RWPE2 (cell line): ENCODE measurements around the gene INPP5A.
"Not testable (repeated sequence)": the region's sequence is repeated elsewhere in the genome, so short reads cannot be mapped to it uniquely, and the experiment has no call there.

ENCODE experiments used
- ATAC-seq: fragments of 200-7000 bp; cut with Tn5 transposase; 3 replicates; pipeline ENCODE4 v1.9.1; 2021; ENCODE audit warnings: low read depth
- DNase-seq: peaks from one replicate; pipeline ENCODE4 v3.0.0-alpha.2; 2020; ENCODE audit warnings: low spot score
- H3K27ac ChIP-seq: fragments of 450-650 bp; 2 replicates; pipeline ENCODE4 v1.5.1; 2017; ENCODE audit warnings: mild to moderate bottlenecking; ENCODE audit not compliant: poor library complexity, severe bottlenecking
- H3K27me3 ChIP-seq: fragments of 250-450 bp; sonication (Bioruptor Pico); 2 replicates; pipeline ENCODE4 v1.5.1; 2021; ENCODE audit warnings: mild to moderate bottlenecking, moderate library complexity; ENCODE audit not compliant: insufficient read depth, poor library complexity, severe bottlenecking
- H3K36me3 ChIP-seq: fragments of 250-450 bp; sonication (Bioruptor Pico); 2 replicates; pipeline ENCODE4 v1.5.1; 2020; ENCODE audit warnings: low read depth, mild to moderate bottlenecking, moderate library complexity
- H3K4me1 ChIP-seq: fragments of 250-450 bp; sonication (Bioruptor Pico); 2 replicates; pipeline ENCODE4 v1.5.1; 2021; ENCODE audit warnings: mild to moderate bottlenecking, moderate library complexity; ENCODE audit not compliant: insufficient read depth, poor library complexity, severe bottlenecking
- H3K4me3 ChIP-seq: fragments of 250-450 bp; sonication (Bioruptor Pico); 2 replicates; pipeline ENCODE4 v1.5.1; 2021; ENCODE audit warnings: mild to moderate bottlenecking, moderate library complexity; ENCODE audit not compliant: severe bottlenecking
- H3K9me3 ChIP-seq: fragments of 250-450 bp; sonication (Bioruptor Pico); 2 replicates; pipeline ENCODE4 v1.5.1; 2021; ENCODE audit warnings: mild to moderate bottlenecking, moderate library complexity; ENCODE audit not compliant: severe bottlenecking
- CTCF ChIP-seq: fragments of 450-650 bp; IDR thresholded peaks from one replicate; pipeline ENCODE4 v1.5.1; 2017; ENCODE audit warnings: mild to moderate bottlenecking, moderate library complexity; ENCODE audit not compliant: poor library complexity, severe bottlenecking

The INPP5A gene

GRCh38 chr10:132793213-132793612, 255.6 kb downstream of the INPP5A start:
- no peaks in the 10 kb centered on the region for H3K4me1 ChIP-seq
- no peak for ATAC-seq
- no peak overlapping the region for H3K4me3 ChIP-seq
- no peak for TF ChIP-seq CTCF
- H3K9me3 ChIP-seq: no peaks in the 10 kb centered on the region
- no peaks in the 10 kb centered on the region for H3K36me3 ChIP-seq
- peaks cover 32% of the 10 kb centered on the region for H3K27me3 ChIP-seq
- DNase-seq: no peak
- no peak overlapping the region for H3K27ac ChIP-seq

- Histone ChIP-seq H3K27me3 (peaks cover 22% of the 10 kb centered on the region), H3K4me1 (no peaks in the 10 kb centered on the region), H3K36me3 (no peaks in the 10 kb centered on the region), H3K9me3 (no peaks in the 10 kb centered on the region), H3K4me3 (no peak overlapping the region), H3K27ac (no peak overlapping the region)
- DNase-seq: no peak
- ATAC-seq: no peak
- TF ChIP-seq CTCF: no peak
Observed at GRCh38 chr10:132793871-132794849, 256.6 kb downstream of the INPP5A start.

- Histone ChIP-seq H3K4me3 (no peak overlapping the region), H3K4me1 (no peaks in the 10 kb centered on the region), H3K27ac (no peak overlapping the region), H3K36me3 (no peaks in the 10 kb centered on the region), H3K9me3 (no peaks in the 10 kb centered on the region), H3K27me3 (no peaks in the 10 kb centered on the region)
- TF ChIP-seq CTCF: no peak
- no peak for DNase-seq
- ATAC-seq: no peak
Observed at GRCh38 chr10:132796846-132797245, 259.3 kb downstream of the INPP5A start.

- DNase-seq, ATAC-seq: not testable (repeated sequence)
Observed at GRCh38 chr10:132797986-132798385, 260.4 kb downstream of the INPP5A start.

GRCh38 chr10:132798403-132798802, 260.8 kb downstream of the INPP5A start:
- no peaks in the 10 kb centered on the region for H3K9me3 ChIP-seq
- H3K27ac ChIP-seq: no peak overlapping the region
- no peaks in the 10 kb centered on the region for H3K36me3 ChIP-seq
- ATAC-seq: no peak
- no peak overlapping the region for H3K4me3 ChIP-seq
- H3K27me3 ChIP-seq: no peaks in the 10 kb centered on the region
- no peak for TF ChIP-seq CTCF
- no peaks in the 10 kb centered on the region for H3K4me1 ChIP-seq
- no peak for DNase-seq

More at GRCh38 chr10:132797986-132798385, 260.4 kb downstream of the INPP5A start:
- not testable (repeated sequence) for H3K4me3 ChIP-seq, H3K9me3 ChIP-seq, H3K27ac ChIP-seq, H3K4me1 ChIP-seq, H3K36me3 ChIP-seq, H3K27me3 ChIP-seq
